CD4-positive, alpha-beta T cell (primary cell): ENCODE results near the gene SOHLH2. TPM values are rescaled to one million over a fixed set of nuclear protein-coding genes. Genes with fewer than 3 reads are reported as not detected.
A peak's percentile ranks its signal among the peaks of the same experiment; 100 is the strongest.

ENCODE experiments used
- ATAC-seq: fragments of 200-7000 bp; cut with Tn5 transposase; one replicate; pipeline ENCODE4 v1.10.0; 2022; ENCODE audit warnings: mild to moderate bottlenecking; ENCODE audit not compliant: poor library complexity
- CTCF ChIA-PET: fragments of 350-600 bp; sonication (Branson Sonifier 250); formaldehyde crosslinking; loops from one replicate; lab custom pipeline; 2021; ENCODE audit warnings: antibody characterized with exemption, inconsistent platforms; lab: Charles Lee
- POLR2A ChIA-PET: fragments of 350-600 bp; sonication (Branson Sonifier 250); formaldehyde crosslinking; loops from one replicate; lab custom pipeline; 2021; ENCODE audit warnings: antibody characterized with exemption, inconsistent platforms; lab: Charles Lee
- DNase-seq, 14 experiments: peaks; one replicate each; pipeline ENCODE4 v3.0.0-alpha.2; 2013 to 2020; ENCODE audit warnings: mixed read lengths in 2 of 14
- H3K27ac ChIP-seq, 2 donors: one replicate each; pipeline versions ENCODE4 v1.5.1 to v1.7.0; 2013; ENCODE audit warnings: low read length in 2 of 2, low read depth in 1 of 2, mild to moderate bottlenecking in 1 of 2
- H3K27me3 ChIP-seq, 2 experiments: 1 replicate in 1 of 2; 2 replicates in 1 of 2; pipeline versions ENCODE4 v1.6.1 to v1.7.0; 2013; ENCODE audit warnings: low read length in 2 of 2, control low read depth in 1 of 2, mild to moderate bottlenecking in 1 of 2, moderate library complexity in 1 of 2; ENCODE audit not compliant: insufficient read depth in 2 of 2, control insufficient read depth in 1 of 2
- H3K36me3 ChIP-seq: one replicate; pipeline ENCODE4 v1.6.1; 2013; ENCODE audit warnings: low read length, control low read depth; ENCODE audit not compliant: insufficient read depth
- H3K4me1 ChIP-seq: one replicate; pipeline ENCODE4 v1.6.1; 2013; ENCODE audit warnings: low read length, control low read depth; ENCODE audit not compliant: insufficient read depth
- H3K4me3 ChIP-seq: one replicate; pipeline ENCODE4 v1.5.1; 2013; ENCODE audit warnings: mild to moderate bottlenecking, low read length, moderate library complexity
- H3K9me3 ChIP-seq, 2 experiments: 1 replicate in 1 of 2; 2 replicates in 1 of 2; pipeline versions ENCODE4 v1.6.1 to v1.7.0; 2013; ENCODE audit warnings: low read length in 2 of 2, mild to moderate bottlenecking in 2 of 2, control low read depth in 1 of 2, moderate library complexity in 1 of 2; ENCODE audit not compliant: control insufficient read depth in 1 of 2, insufficient read depth in 1 of 2
- H3K27ac Mint-ChIP-seq: one replicate; pipeline ENCODE4 v1.8.0; 2020; ENCODE audit warnings: mixed read lengths
- H3K27me3 Mint-ChIP-seq: one replicate; pipeline ENCODE4 v1.8.0; 2021; ENCODE audit warnings: mixed read lengths
- H3K36me3 Mint-ChIP-seq: one replicate; pipeline ENCODE4 v1.8.0; 2021; ENCODE audit warnings: low read depth, mixed read lengths
- H3K4me1 Mint-ChIP-seq: one replicate; pipeline ENCODE4 v1.8.0; 2021; ENCODE audit warnings: low read depth, mixed read lengths
- H3K4me3 Mint-ChIP-seq: one replicate; pipeline ENCODE4 v1.8.0; 2020; ENCODE audit warnings: mild to moderate bottlenecking, mixed read lengths
- H3K9me3 Mint-ChIP-seq: one replicate; pipeline ENCODE4 v1.8.0; 2020; ENCODE audit warnings: mixed read lengths
- CTCF ChIP-seq: fragments of 200-600 bp; IDR thresholded peaks from one replicate; pipeline ENCODE4 v1.8.0; 2022; ENCODE audit warnings: antibody characterized with exemption, mild to moderate bottlenecking
- intact Hi-C, 2 experiments: fragments of 100-400 bp; cut with DNase I in 1 of 2; cut with micrococcal nuclease in 1 of 2; formaldehyde crosslinking; loops; one replicate each; pipeline versions ENCODE4 v1.15.1 to v1.9.0; 2023 to 2025; cut with DNase I, micrococcal nuclease
- polyA plus RNA-seq, 2 donors: library from polyadenylated mRNA; unstranded; fragments of 120-200 nt; gene quantifications; one replicate each; pipeline ENCODE4 v1.2.1, GENCODE V29; 2013
- total RNA-seq, 174 experiments: library from RNA in 2 of 174; stranded (reverse) in 2 of 174; gene quantifications; one replicate each; pipeline ENCODE4 v1.2.3 and lab custom pipeline; 2021 to 2026

The SOHLH2 gene
- total RNA-seq (not detected), total RNA-seq (lab: John Stamatoyannopoulos, UW) (0 to 0.19 (median 0) reads per million in 172 experiments)
- not detected for polyA plus RNA-seq (2013, experiment 1 of 2)
- polyA plus RNA-seq (2013, experiment 2 of 2): 0.05 TPM

GRCh38 chr13:36214163-36214921, at the start of gene SOHLH2:
Gene SOHLH2, minus strand, starts transcription at chr13:36214556. Its CDS starts 30 bp downstream, at chr13:36214526.
- POLR2A ChIA-PET: no interaction called here
- Histone ChIP-seq H3K36me3 (no peaks in the 10 kb centered on the region), H3K27ac (no peak within 1 kb of the TSS), H3K4me1 (no peaks in the 10 kb centered on the region), H3K27me3 (no peaks in the 10 kb centered on the region), H3K4me3 (no peak within 1 kb of the TSS), H3K9me3 (peaks cover 0 to 23% of the 10 kb centered on the region in 2 experiments)
- TF ChIP-seq CTCF: no peak
- CTCF ChIA-PET: no interaction called here
- ATAC-seq (no peak), DNase-seq (peak in 1 of 14 experiments; percentile 8)
- Mint-ChIP-seq H3K9me3 (no peaks in the 10 kb centered on the region), H3K4me1 (no peaks in the 10 kb centered on the region), H3K27me3 (peaks cover 17% of the 10 kb centered on the region), H3K36me3 (no peaks in the 10 kb centered on the region), H3K4me3 (no peak within 1 kb of the TSS), H3K27ac (no peak within 1 kb of the TSS)
- intact Hi-C loops: no loop called here

- no peak overlapping the region for H3K4me3 Mint-ChIP-seq
- Histone ChIP-seq H3K27ac (no peak overlapping the region), H3K4me3 (no peak overlapping the region), H3K4me1 (no peaks in the 10 kb centered on the region), H3K36me3 (no peaks in the 10 kb centered on the region), H3K9me3 (peaks cover 0 to 14% of the 10 kb centered on the region in 2 experiments), H3K27me3 (no peaks in the 10 kb centered on the region)
- DNase-seq (no peak), ATAC-seq (no peak)
- no peaks in the 10 kb centered on the region for H3K4me1 Mint-ChIP-seq
- POLR2A ChIA-PET: interaction anchor here (1.0 kb wide), 1 partner anchor 12 kb away, joined by 3 read pairs; no protein-coding TSS in a partner anchor
- peaks cover 12% of the 10 kb centered on the region for H3K27me3 Mint-ChIP-seq
- CTCF ChIA-PET: no interaction called here
- H3K36me3 Mint-ChIP-seq: no peaks in the 10 kb centered on the region
- H3K27ac Mint-ChIP-seq: no peak overlapping the region
- intact Hi-C loops: no loop called here
- H3K9me3 Mint-ChIP-seq: no peaks in the 10 kb centered on the region
- no peak for TF ChIP-seq CTCF
Measured at GRCh38 chr13:36261976-36262375, 47.6 kb upstream of the SOHLH2 start.

- CTCF ChIA-PET: no interaction called here
- no peaks in the 10 kb centered on the region for H3K27me3 ChIP-seq
Measured at GRCh38 chr13:36261011-36261410, 46.7 kb upstream of the SOHLH2 start.

More at GRCh38 chr13:36261011-36261410, 46.7 kb upstream of the SOHLH2 start:
- no peaks in the 10 kb centered on the region for H3K4me1 Mint-ChIP-seq
- ATAC-seq (no peak), DNase-seq (no peak)
- no peak for TF ChIP-seq CTCF
- no peaks in the 10 kb centered on the region for H3K36me3 Mint-ChIP-seq
- H3K27ac Mint-ChIP-seq: no peak overlapping the region
- Histone ChIP-seq H3K4me3 (no peak overlapping the region), H3K36me3 (no peaks in the 10 kb centered on the region), H3K9me3 (peaks cover 0 to 20% of the 10 kb centered on the region in 2 experiments), H3K27ac (no peak overlapping the region), H3K4me1 (no peaks in the 10 kb centered on the region)
- H3K4me3 Mint-ChIP-seq: no peak overlapping the region
- POLR2A ChIA-PET: interaction anchor here (1.0 kb wide), 1 partner anchor 11 kb away, joined by 3 read pairs; no protein-coding TSS in a partner anchor
- H3K27me3 Mint-ChIP-seq: peaks cover 8% of the 10 kb centered on the region
- intact Hi-C loops: no loop called here
- no peaks in the 10 kb centered on the region for H3K9me3 Mint-ChIP-seq
